GM21423 (cell line): ENCODE measurements around the gene YWHAB.

ENCODE experiments used
- ATAC-seq: cut with Tn5 transposase; IDR thresholded peaks from one replicate; pipeline ENCODE4 v1.9.1; 2021; ENCODE audit warnings: mild to moderate bottlenecking, moderate library complexity; ENCODE audit not compliant: unreplicated experiment

The YWHAB gene

DNA sequence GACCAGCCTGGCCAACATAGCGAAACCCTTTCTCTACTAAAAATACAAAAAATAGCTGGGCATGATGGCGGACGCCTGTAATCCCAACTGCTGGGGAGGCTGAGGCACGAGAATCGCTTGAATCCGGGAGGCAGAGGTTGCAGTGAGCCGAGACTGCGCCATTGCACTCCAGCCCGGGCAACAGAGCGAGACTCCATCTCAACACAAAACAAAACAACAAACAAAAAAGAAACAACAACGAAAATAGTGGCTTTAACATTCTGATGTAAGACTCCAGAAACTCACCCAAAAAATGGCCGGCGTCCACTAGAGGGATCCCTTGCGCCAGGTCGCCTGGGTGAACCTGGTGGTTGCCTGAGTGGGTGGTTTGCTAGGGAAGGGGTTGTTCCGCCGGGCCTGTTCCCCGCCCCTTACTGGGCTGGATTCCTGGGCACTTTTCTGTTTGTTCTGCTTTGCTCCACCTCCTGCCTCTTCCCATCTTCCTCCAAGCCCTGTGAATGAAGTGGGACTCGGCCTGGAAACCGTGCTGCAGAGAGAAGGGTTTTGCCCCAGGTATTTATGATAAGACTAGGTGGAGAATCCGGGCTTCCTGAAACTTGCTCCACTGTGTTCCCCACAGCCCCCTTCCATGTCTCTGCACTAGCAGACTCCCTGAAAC, 25.9 kb downstream of the YWHAB start:
- ATAC-seq, result no peak

DNA sequence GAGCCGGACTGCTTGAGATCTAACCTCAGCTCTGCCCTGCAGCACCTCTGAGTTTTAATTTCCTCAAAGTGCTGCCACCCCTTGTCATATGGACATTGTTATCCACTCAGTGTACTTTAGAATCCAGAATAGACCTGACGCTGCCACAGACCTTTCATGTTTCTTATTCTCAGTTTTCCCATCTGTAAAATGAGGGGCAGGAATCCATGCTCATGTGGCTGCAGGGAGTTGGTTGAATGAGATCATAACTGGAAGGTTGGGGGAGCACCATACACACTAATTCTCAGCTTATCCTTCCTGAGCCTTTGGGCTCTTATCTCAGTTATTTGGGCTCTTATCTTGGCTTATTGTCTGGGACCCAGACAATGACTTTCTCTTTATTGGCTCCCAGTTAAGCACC, 26.7 kb downstream of the YWHAB start:
- no peak for ATAC-seq

- no peak for ATAC-seq
Observed at GRCh38 chr20:44914924-44915323, 29.4 kb downstream of the YWHAB start.

DNA sequence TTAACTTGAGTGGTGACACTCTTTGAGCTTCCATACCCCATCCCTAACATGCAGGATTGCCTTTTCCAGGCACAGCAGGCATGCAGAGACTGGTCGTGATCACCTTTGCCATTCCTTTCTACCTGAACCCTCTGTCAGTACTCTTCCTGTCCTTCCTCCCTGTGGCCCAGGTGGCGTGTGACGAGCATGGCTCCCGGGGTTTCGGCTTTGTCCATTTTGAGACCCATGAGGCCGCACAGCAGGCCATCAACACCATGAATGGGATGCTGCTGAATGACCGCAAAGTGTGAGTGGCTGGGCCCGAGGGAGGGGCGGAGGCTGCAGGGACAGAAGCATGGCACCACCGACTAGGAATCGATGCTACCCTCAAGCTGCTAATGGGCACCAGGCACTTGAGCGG, 31.1 kb downstream of the YWHAB start:
- no peak for ATAC-seq

DNA sequence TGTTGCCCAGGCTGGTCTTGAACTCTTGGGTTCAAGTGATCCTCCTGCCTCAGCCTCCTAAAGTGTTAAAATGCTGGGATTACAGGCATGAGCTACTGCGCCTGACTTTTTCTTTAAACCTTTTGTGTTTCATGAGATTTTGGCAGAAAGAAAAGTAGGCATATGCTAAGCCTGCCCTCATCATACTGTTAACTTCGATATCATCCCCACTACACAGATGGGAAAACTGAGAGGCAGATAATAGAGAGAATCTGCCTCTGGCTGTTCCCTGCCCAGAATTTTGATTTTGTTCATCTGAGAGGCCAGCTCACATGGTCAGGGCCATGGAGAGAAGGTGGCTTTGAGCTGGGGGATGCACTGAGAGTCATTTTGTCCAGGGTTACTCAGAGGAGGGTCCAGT, 31.9 kb downstream of the YWHAB start:
- ATAC-seq, result no peak

DNA sequence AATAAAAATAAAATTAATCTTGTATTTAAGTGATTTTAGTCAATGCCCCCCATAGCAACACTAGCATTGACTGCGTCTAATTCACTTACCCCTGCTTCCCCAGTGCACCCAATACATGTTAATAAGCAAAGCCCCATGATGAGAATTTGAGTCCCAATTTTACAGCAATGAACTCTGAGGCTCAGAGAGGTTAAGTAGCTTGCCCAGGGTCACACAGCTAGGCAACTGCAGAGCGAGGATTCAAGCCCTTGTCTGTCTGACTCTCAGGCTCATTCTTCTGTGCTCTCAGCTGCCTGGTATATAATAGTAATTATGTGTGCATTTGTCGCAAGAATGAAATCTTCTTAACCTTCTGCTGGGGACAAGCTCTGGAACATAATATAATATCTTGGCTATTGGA, 32.8 kb downstream of the YWHAB start:
- no peak for ATAC-seq

DNA sequence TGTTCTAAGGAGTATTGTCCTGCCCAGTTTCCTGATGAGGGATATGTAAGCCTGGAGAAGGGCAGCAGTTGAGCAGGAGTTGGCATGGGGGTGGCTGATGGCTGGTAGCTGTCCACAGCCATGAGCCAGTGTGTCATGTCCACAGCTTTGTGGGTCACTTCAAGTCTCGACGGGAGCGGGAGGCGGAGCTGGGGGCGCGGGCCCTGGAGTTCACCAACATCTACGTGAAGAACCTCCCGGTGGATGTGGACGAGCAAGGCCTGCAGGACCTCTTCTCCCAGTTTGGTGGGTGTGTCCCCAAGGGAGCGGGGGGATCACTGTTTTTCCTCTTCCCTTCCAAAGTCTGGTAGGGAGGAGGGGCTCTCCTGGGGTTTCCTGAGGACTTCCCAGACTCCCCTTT, 33.3 kb downstream of the YWHAB start:
- no peak for ATAC-seq

DNA sequence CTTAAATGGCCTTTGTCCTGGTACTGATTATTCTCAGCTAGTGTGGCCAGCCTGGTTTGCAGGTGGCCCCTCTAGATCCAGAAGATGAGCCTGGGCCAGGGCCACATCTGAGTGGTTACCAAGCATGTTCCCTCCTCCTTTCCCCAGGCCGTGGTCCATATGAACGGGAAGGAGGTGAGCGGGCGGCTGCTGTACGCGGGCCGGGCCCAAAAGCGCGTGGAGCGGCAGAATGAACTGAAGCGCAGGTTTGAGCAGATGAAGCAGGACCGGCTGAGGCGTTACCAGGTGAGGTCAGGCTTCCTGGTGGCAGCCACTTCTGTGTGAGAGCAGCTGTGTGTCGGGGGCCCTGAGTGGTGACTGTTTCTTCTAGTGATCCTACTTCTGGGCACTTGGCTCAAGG, 35.9 kb downstream of the YWHAB start:
- ATAC-seq, result no peak

DNA sequence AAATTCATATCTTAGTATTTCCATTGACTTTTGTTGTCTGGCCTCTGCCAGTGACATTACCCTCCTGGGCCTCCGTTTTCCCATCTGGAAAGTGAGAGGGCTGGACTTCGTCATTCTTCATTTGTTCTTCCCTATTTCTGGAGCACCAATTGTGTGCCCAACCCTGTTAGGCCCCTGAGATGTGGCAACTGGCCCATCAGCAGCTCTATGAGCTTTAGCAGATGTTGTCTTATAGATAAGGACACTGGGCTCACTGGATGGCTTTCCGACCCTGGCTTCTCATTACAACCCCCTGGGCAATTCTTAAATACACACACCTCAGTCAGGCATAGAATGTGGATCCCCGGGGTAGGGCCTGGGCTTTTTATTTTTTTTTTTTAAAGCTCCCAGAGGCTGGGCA, 39.0 kb downstream of the YWHAB start:
- ATAC-seq, result no peak

DNA sequence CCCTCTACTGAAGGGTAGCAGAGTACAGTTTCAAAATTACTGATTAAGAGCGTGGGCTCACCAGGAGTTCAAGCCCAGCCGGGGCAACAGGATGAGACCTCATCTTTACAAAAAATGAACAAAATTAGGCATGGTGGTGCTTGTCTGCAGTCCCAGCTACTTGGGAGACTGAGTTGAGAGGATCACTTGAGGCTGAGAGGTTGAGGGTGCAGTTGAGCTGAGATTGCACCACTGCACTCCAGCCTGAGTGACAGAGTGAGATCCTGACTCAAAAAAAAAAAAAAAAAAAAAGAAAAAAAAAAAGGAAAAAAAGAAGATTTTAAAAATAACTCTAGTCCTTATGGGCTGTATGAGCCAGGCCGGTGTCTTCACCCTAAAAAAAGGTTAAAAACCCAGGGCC, 43.1 kb downstream of the YWHAB start:
- no peak for ATAC-seq

- ATAC-seq, result no peak
Observed at GRCh38 chr20:44930517-44931168, 45.1 kb downstream of the YWHAB start.

GRCh38 chr20:44931911-44932310, 46.4 kb downstream of the YWHAB start:
- ATAC-seq, result no peak

GRCh38 chr20:44932916-44933315, 47.4 kb downstream of the YWHAB start:
- no peak for ATAC-seq

DNA sequence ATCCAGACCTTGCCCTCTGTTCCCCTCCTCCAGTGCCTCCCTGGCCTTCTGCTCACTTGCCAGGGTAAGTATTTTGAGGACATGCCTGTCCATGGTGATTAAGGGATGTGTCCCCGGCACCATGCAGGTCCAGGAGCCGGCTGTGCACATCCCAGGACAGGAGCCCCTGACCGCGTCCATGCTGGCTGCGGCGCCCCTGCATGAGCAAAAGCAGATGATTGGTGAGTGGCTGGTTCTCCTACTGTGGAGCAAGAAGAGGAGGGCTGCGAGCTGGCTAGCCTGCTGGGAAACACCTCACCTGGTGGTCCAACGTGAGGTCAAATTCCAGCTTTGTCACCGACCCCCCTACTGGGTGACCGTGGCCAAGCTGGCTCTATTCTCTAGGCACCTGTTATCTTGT, 51.0 kb downstream of the YWHAB start:
- ATAC-seq, result no peak

DNA sequence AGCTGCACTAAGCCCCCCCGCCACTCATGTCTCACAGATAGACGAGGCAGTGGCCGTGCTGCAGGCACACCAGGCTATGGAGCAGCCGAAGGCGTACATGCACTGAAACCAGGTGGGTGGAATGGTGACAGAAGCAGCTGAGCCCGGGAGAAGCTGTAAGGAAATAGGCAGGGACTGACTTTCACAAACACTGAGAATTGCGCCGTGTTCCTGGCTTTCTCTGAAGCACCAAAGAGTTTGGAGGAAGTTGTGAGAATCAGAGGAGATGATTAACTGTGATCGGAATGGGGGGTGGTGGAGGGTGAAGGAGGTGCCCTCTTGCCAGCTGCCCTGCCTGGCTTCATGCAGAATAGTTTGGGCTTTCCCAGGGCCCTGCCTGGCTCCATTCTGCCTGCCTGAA, 53.1 kb downstream of the YWHAB start:
- ATAC-seq, result no peak

DNA sequence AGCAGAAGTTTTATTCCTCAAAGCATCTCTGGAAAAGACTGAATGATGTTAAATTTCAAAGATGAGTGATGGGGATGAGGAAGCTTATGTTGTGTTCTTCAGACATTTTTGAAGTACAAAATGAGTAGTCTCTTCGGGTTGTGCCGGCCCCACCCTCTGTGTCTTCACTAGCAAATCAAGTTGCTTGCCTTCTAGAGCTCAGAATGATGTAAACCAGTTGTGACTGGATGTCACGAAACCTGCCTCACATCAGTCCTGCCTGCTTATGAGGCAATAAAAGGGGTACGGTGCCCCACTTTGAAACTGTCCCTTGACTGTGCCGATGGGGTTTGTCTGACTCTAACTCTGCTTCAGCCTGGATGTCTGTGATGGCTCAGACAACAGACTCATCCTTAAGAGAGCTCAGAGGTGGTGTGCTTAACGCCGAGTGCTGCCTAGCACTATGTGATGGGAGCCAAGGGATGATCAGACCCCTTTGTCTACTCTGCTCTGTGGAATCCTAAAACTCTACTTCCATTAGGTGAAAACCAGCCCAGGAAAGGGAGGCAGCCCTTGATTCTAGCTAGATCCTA, 55.7 kb downstream of the YWHAB start:
- no peak for ATAC-seq

GRCh38 chr20:44942264-44942973, 56.9 kb downstream of the YWHAB start:
- no peak for ATAC-seq

- no peak for ATAC-seq
Observed at GRCh38 chr20:44943828-44944227, 58.3 kb downstream of the YWHAB start.

DNA sequence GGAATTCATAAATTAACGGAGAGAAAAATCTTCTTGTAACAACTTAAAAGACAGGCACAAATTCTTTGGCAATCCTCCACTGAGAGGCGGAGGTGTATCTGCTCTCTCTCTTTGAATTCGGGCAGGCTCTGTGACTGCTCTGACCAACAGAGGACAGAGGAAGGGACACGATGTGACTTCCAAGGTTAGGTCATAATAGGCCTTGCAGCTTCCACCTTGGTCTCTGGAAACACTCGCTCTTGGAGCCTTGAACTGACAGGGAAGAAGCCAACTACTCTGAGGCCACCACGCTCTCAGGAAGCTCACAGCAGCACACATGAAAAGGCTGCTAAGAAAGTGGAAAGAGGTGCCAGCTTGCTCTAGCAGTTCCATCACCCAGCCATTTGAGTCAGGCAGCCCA, 59.8 kb downstream of the YWHAB start:
- ATAC-seq, result no peak

DNA sequence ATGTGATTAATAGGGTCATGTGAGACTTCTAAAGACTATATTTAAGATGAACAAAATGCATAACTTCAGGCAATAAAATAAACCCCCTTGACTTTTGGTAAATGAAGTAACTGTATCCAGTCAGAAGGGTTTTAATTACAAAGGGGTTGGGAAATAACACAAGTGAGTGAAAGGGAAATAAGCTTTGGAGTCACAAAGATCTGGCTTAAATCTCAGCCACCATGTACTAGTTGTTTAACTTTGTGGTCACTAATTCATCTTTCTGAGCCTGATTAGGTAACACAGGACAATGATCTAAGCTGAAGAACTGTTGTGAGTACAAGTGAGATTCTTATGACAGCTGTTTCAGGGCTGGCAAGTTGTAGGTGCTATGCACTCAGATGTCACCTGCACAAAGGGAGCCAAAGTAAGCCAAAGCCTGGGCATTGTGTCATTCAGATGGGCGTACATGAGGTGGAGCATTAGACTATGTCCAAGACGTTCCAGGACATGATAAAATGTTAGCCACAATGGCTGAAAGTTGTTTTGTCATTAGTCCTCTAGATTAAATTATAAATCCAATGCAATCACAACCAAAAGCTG, 60.9 kb downstream of the YWHAB start:
- no peak for ATAC-seq

- no peak for ATAC-seq
Observed at GRCh38 chr20:44948107-44948506, 62.6 kb downstream of the YWHAB start.

DNA sequence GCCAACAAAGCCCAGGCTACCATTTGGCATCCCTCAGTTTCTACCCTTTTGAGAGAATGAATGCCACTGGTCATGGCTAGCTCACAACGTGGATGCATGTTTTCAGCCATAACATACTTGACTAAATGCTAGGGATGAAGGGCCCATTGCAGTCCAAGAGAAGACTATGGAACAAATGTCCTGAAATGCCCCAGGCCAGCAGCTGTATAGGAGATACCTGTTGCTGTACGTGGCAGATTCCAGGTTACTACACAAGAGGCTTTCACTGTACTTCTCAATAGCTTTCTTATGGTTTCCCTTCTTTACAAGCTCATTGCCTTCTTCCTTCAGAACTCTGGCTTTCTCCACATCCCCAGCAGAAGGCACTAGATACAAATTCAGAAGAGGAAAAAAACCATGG, 63.0 kb downstream of the YWHAB start:
- ATAC-seq, result no peak
